Measurements from ENCODE around the gene CLIC3. TPM values are rescaled to one million over a fixed set of nuclear protein-coding genes. Genes with fewer than 3 reads are reported as not detected.

The CLIC3 gene
- total and polyA plus RNA-seq, 11 donors: 1.5 to 16.7 (median 5.0) TPM

- Histone ChIP-seq H3K36me3 (no peaks in the 10 kb centered on the region), H3K27me3 (no peaks in the 10 kb centered on the region), H3K4me3 (no peak overlapping the region), H3K27ac (no peak overlapping the region), H3K9me3 (no peaks in the 10 kb centered on the region), H3K4me1 (peaks cover 6 to 52% (median 24%) of the 10 kb centered on the region in 12 donors)
- DNase-seq (no peak), ATAC-seq (no peak)
- WGBS, 4 donors: 86 to 92% (median 88%) methylated on average over 9 to 14 of the region's 14 CpGs
- TF ChIP-seq POLR2A (IDR thresholded peaks at IDR 0.05) (no peak), CTCF (IDR thresholded peaks at IDR 0.05) (no peak)
- intact Hi-C loops (cut with DNase I): loop anchor here in 1 of 10 donors (1.0 kb wide), 1 partner anchor 15 kb away; no protein-coding TSS in a partner anchor
Measured at GRCh38 chr9:136971746-136972145, 24.6 kb downstream of the CLIC3 start.

- no peak overlapping the region for H3K27ac ChIP-seq
- no peak overlapping the region for H3K4me3 ChIP-seq
- no peaks in the 10 kb centered on the region for H3K27me3 ChIP-seq
- peaks cover 0 to 46% (median 16%) of the 10 kb centered on the region in 12 donors for H3K4me1 ChIP-seq
- WGBS, 4 donors: 84 to 88% (median 86%) methylated on average over 4 to 11 of the region's 11 CpGs
- no peak for ATAC-seq
- intact Hi-C loops (cut with DNase I): no loop called here
- no peaks in the 10 kb centered on the region for H3K9me3 ChIP-seq
- no peak for TF ChIP-seq CTCF (IDR thresholded peaks at IDR 0.05)
- no peak for TF ChIP-seq POLR2A (IDR thresholded peaks at IDR 0.05)
- no peaks in the 10 kb centered on the region for H3K36me3 ChIP-seq
- DNase-seq: no peak
Measured at GRCh38 chr9:136970361-136970760, 26.0 kb downstream of the CLIC3 start.

GRCh38 chr9:136969774-136970173, 26.6 kb downstream of the CLIC3 start:
- DNase-seq (no peak), ATAC-seq (no peak)
- no peaks in the 10 kb centered on the region for H3K36me3 ChIP-seq
- TF ChIP-seq CTCF (IDR thresholded peaks at IDR 0.05) (no peak), POLR2A (IDR thresholded peaks at IDR 0.05) (no peak)
- no peaks in the 10 kb centered on the region for H3K27me3 ChIP-seq
- H3K27ac ChIP-seq: no peak overlapping the region
- 75 to 94% (median 89%) methylated on average over 2 to 5 of the region's 5 CpGs for WGBS, 4 donors
- peaks cover 0 to 42% (median 12%) of the 10 kb centered on the region in 12 donors for H3K4me1 ChIP-seq
- H3K9me3 ChIP-seq: no peaks in the 10 kb centered on the region
- H3K4me3 ChIP-seq: no peak overlapping the region
- intact Hi-C loops (cut with DNase I): no loop called here

- 81 to 94% (median 91%) methylated on average over 7 to 17 of the region's 17 CpGs for WGBS, 4 donors
- Histone ChIP-seq H3K27me3 (no peaks in the 10 kb centered on the region), H3K4me1 (peaks cover 0 to 42% (median 14%) of the 10 kb centered on the region in 12 donors), H3K27ac (no peak overlapping the region), H3K36me3 (no peaks in the 10 kb centered on the region), H3K4me3 (no peak overlapping the region), H3K9me3 (no peaks in the 10 kb centered on the region)
- intact Hi-C loops (cut with DNase I): no loop called here
- TF ChIP-seq CTCF (IDR thresholded peaks at IDR 0.05) (no peak), POLR2A (IDR thresholded peaks at IDR 0.05) (no peak)
- ATAC-seq: no peak
- no peak for DNase-seq
Measured at GRCh38 chr9:136969150-136969549, 27.2 kb downstream of the CLIC3 start.
